ENCODE results near the gene ARMC2.

GRCh38 chr6:108841377-108841855, 6.8 kb upstream of the ARMC2 start:
- TF ChIP-seq, protein P1, sequence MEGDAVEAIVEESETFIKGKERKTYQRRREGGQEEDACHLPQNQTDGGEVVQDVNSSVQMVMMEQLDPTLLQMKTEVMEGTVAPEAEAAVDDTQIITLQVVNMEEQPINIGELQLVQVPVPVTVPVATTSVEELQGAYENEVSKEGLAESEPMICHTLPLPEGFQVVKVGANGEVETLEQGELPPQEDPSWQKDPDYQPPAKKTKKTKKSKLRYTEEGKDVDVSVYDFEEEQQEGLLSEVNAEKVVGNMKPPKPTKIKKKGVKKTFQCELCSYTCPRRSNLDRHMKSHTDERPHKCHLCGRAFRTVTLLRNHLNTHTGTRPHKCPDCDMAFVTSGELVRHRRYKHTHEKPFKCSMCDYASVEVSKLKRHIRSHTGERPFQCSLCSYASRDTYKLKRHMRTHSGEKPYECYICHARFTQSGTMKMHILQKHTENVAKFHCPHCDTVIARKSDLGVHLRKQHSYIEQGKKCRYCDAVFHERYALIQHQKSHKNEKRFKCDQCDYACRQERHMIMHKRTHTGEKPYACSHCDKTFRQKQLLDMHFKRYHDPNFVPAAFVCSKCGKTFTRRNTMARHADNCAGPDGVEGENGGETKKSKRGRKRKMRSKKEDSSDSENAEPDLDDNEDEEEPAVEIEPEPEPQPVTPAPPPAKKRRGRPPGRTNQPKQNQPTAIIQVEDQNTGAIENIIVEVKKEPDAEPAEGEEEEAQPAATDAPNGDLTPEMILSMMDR (conservative IDR thresholded peaks at IDR 0.05; ENCODE audit: low read length) = no peak
- no peak for TF ChIP-seq EZH2phosphoT487 (IDR thresholded peaks at IDR 0.05; ENCODE audit: borderline replicate concordance)
